GM21447 (cell line): ENCODE measurements around the gene ANK3.

Source experiments
- ATAC-seq: cut with Tn5 transposase; IDR thresholded peaks from one replicate; pipeline ENCODE4 v1.9.1; 2021; ENCODE audit not compliant: unreplicated experiment

The ANK3 gene

GRCh38 chr10:60003651-60004523 lies 385.8 kb downstream of the ANK3 start:
- no peak for ATAC-seq

GRCh38 chr10:60000747-60001146 lies 388.9 kb downstream of the ANK3 start:
- ATAC-seq, result no peak

- ATAC-seq, result no peak
Observed at GRCh38 chr10:59997827-59998525, 391.7 kb downstream of the ANK3 start.

GRCh38 chr10:59995862-59996261 lies 393.8 kb downstream of the ANK3 start:
- ATAC-seq, result no peak

GRCh38 chr10:59993931-59994330 lies 395.7 kb downstream of the ANK3 start:
- ATAC-seq, result no peak

- ATAC-seq, result no peak
Observed at GRCh38 chr10:59991661-59992060, 398.0 kb downstream of the ANK3 start.

GRCh38 chr10:59991117-59991516 lies 398.6 kb downstream of the ANK3 start:
- no peak for ATAC-seq

- no peak for ATAC-seq
Observed at GRCh38 chr10:59985639-59986038, 404.0 kb downstream of the ANK3 start.

- ATAC-seq, result no peak
Observed at GRCh38 chr10:59984415-59984814, 405.3 kb downstream of the ANK3 start.

GRCh38 chr10:59980356-59980755 lies 409.3 kb downstream of the ANK3 start:
- ATAC-seq, result no peak

GRCh38 chr10:59977486-59977885 lies 412.2 kb downstream of the ANK3 start:
- no peak for ATAC-seq

GRCh38 chr10:59976909-59977308 lies 412.8 kb downstream of the ANK3 start:
- ATAC-seq, result no peak
